Stomach (tissue), 9 donors: ENCODE measurements around the gene ANKRD40CL. TPM values are rescaled to one million over a fixed set of nuclear protein-coding genes. Genes with fewer than 3 reads are reported as not detected.

ENCODE experiments used
- DNase-seq, 2 donors: peaks; one replicate each; pipeline versions ENCODE4 v3.0.0 to v3.0.0-alpha.2; 2013 to 2019
- H3K27ac ChIP-seq, 5 donors: fragments of 200-600 bp in 4 of 5; sonication (generic) in 4 of 5; one replicate each; pipeline ENCODE4 v1.5.1; 2013 to 2019; ENCODE audit warnings: mild to moderate bottlenecking in 1 of 5, moderate library complexity in 1 of 5
- H3K27me3 ChIP-seq, 3 donors: fragments of 200-600 bp; sonication (generic); one replicate each; pipeline ENCODE4 v1.5.1; 2017 to 2019; ENCODE audit warnings: mixed run types in 1 of 3
- H3K36me3 ChIP-seq, 4 donors: fragments of 200-600 bp; sonication (generic); 1 replicate in 3 of 4; 2 replicates in 1 of 4; pipeline ENCODE4 v1.5.1; 2016 to 2019
- H3K4me1 ChIP-seq, 4 donors: fragments of 200-600 bp; sonication (generic); one replicate each; pipeline ENCODE4 v1.5.1; 2016 to 2019
- H3K4me3 ChIP-seq, 4 donors: fragments of 200-600 bp; sonication (generic) in 3 of 4; one replicate each; pipeline ENCODE4 v1.5.1; 2016 to 2019; ENCODE audit warnings: mild to moderate bottlenecking in 1 of 4
- H3K9me3 ChIP-seq, 4 donors: fragments of 200-600 bp; sonication (generic); one replicate each; pipeline ENCODE4 v1.5.1; 2016 to 2019
- EP300 ChIP-seq: sonication (generic); formaldehyde crosslinking; IDR thresholded peaks from one replicate; pipeline ENCODE4 v1.6.1; 2017; ENCODE audit warnings: antibody characterized with exemption
- POLR2A ChIP-seq, 4 donors: fragments of 450-650 bp; IDR thresholded peaks; one replicate each; pipeline ENCODE4 v1.6.1; 2016; ENCODE audit warnings: antibody characterized with exemption in 4 of 4, control low read depth in 2 of 4, mild to moderate bottlenecking in 1 of 4, moderate library complexity in 1 of 4
- POLR2AphosphoS5 ChIP-seq, 3 donors: sonication (generic); formaldehyde crosslinking; IDR thresholded peaks; one replicate each; pipeline ENCODE4 v1.6.1; 2016; ENCODE audit warnings: antibody characterized with exemption in 3 of 3
- whole genome bisulfite sequencing, 5 donors: extraction: QIAGEN DNeasy Blood & Tissue Kit in 3 of 5; methylation state at CpG; one replicate each; pipeline versions ENCODE4 v1.1.5 to v1.1.7; 2013 to 2018; 5-methylcytosine and 5-hydroxymethylcytosine counted together
- intact Hi-C: fragments of 100-400 bp; cut with DNase I; formaldehyde crosslinking; loops from one replicate; pipeline ENCODE4 v1.15.1; 2023; ENCODE audit warnings: low total_unique reads
- polyA plus RNA-seq, 3 donors: library from polyadenylated mRNA; stranded (reverse); fragments of 200-250 nt; gene quantifications; one replicate each; pipeline ENCODE4 v1.2.3, GENCODE V29; 2013
- total RNA-seq, 5 donors: library from RNA; depleted of rRNA; stranded (reverse); fragments of >200 nt; gene quantifications; one replicate each; pipeline versions ENCODE4 v1.1.0 to v1.2.3, GENCODE V29; 2014 to 2016
- TF ChIP-seq, protein P1 (sequence below), 7 experiments: fragments of 450-650 bp in 4 of 7; fragments of 200-600 bp in 3 of 7; sonication (generic) in 3 of 7; IDR thresholded peaks; one replicate each; pipeline ENCODE4 v1.5.1; 2016 to 2019; ENCODE audit warnings: antibody characterized with exemption in 7 of 7, control low read depth in 2 of 7, mild to moderate bottlenecking in 1 of 7
- donor health status: healthy with polysubstance abuse.
- donor health status: Bipolar disorder and iron deficiency.
- donor health status: healthy.

Gene ANKRD40CL
- total and polyA plus RNA-seq, 8 donors: 0.40 to 19.4 (median 2.8) TPM; not detected in 3

- no peaks in the 10 kb centered on the region for H3K36me3 ChIP-seq
- no peak for DNase-seq
- H3K27ac ChIP-seq: no peak overlapping the region
- intact Hi-C loops: no loop called here
- no peaks in the 10 kb centered on the region for H3K9me3 ChIP-seq
- H3K4me3 ChIP-seq: no peak overlapping the region
- no peaks in the 10 kb centered on the region for H3K27me3 ChIP-seq
- H3K4me1 ChIP-seq: peaks cover 0 to 15% (median 7%) of the 10 kb centered on the region in 4 donors
- 81 to 91% (median 84%) methylated on average over 8 of the region's 8 CpGs for WGBS, 5 donors
- TF ChIP-seq, protein P1, sequence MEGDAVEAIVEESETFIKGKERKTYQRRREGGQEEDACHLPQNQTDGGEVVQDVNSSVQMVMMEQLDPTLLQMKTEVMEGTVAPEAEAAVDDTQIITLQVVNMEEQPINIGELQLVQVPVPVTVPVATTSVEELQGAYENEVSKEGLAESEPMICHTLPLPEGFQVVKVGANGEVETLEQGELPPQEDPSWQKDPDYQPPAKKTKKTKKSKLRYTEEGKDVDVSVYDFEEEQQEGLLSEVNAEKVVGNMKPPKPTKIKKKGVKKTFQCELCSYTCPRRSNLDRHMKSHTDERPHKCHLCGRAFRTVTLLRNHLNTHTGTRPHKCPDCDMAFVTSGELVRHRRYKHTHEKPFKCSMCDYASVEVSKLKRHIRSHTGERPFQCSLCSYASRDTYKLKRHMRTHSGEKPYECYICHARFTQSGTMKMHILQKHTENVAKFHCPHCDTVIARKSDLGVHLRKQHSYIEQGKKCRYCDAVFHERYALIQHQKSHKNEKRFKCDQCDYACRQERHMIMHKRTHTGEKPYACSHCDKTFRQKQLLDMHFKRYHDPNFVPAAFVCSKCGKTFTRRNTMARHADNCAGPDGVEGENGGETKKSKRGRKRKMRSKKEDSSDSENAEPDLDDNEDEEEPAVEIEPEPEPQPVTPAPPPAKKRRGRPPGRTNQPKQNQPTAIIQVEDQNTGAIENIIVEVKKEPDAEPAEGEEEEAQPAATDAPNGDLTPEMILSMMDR (IDR thresholded peaks at IDR 0.05): no peak
- no peak for TF ChIP-seq EP300
- no peak for TF ChIP-seq POLR2AphosphoS5 (IDR thresholded peaks at IDR 0.05)
- TF ChIP-seq POLR2A (IDR thresholded peaks at IDR 0.05): no peak
Observed at GRCh38 chr17:50778471-50778870, 11.2 kb upstream of the ANKRD40CL start.

- 86 to 96% (median 91%) methylated on average over 3 of the region's 3 CpGs for WGBS, 5 donors
- no peak overlapping the region for H3K27ac ChIP-seq
- peaks cover 0 to 2% (median under 1%) of the 10 kb centered on the region in 4 donors for H3K4me1 ChIP-seq
- no peak for DNase-seq
- no peaks in the 10 kb centered on the region for H3K9me3 ChIP-seq
- no peaks in the 10 kb centered on the region for H3K36me3 ChIP-seq
- TF ChIP-seq POLR2AphosphoS5 (IDR thresholded peaks at IDR 0.05) (no peak), POLR2A (IDR thresholded peaks at IDR 0.05) (no peak), EP300 (no peak)
- TF ChIP-seq, protein P1 (IDR thresholded peaks at IDR 0.05): no peak
- no peak overlapping the region for H3K4me3 ChIP-seq
- intact Hi-C loops: no loop called here
- H3K27me3 ChIP-seq: no peaks in the 10 kb centered on the region
Observed at GRCh38 chr17:50775926-50776325, 8.6 kb upstream of the ANKRD40CL start.

DNA sequence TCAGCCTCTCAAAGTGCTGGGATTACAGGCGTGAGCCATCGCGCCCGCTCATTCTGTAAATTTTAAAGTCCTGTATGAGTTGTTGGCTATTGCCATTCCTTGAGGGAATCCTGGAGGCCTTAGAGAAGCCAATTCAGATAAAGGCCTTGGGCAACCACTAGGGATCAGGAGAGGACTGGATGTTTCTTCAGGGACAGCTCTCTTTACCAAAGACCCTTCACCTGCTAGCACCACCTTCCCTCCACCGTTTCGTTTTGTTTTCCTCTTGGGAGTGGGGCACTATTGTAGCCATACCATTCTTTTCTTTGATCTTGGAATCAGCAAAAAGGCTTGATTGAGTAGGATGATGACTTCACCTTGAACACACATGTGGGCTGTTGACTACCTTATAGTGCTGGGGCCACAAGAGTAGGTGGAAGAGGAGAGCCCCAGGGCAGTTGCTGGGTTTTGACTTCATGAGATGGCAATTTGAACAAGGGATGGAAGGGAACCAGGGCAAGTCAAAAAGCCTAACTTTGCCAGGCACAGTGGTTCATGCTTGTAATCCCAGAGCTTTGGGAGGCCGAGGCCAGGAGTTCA is 7.0 kb upstream of the ANKRD40CL start:
- TF ChIP-seq EP300 (no peak), POLR2AphosphoS5 (IDR thresholded peaks at IDR 0.05) (no peak), POLR2A (IDR thresholded peaks at IDR 0.05) (no peak)
- TF ChIP-seq, protein P1 (IDR thresholded peaks at IDR 0.05): no peak
- no peak overlapping the region for H3K27ac ChIP-seq
- no peaks in the 10 kb centered on the region for H3K36me3 ChIP-seq
- no peak overlapping the region for H3K4me3 ChIP-seq
- H3K27me3 ChIP-seq: no peaks in the 10 kb centered on the region
- DNase-seq: no peak
- H3K4me1 ChIP-seq: no peaks in the 10 kb centered on the region
- 84 to 87% (median 85%) methylated on average over 7 of the region's 7 CpGs for WGBS, 5 donors
- intact Hi-C loops: no loop called here
- H3K9me3 ChIP-seq: no peaks in the 10 kb centered on the region

- no peak for DNase-seq
- TF ChIP-seq POLR2A (IDR thresholded peaks at IDR 0.05): no peak
- TF ChIP-seq, protein P1 (IDR thresholded peaks at IDR 0.05): no peak
- no peak for TF ChIP-seq EP300
- no peak for TF ChIP-seq POLR2AphosphoS5 (IDR thresholded peaks at IDR 0.05)
- intact Hi-C loops: no loop called here
- no peaks in the 10 kb centered on the region for H3K36me3 ChIP-seq
- H3K27ac ChIP-seq: no peak overlapping the region
- no peaks in the 10 kb centered on the region for H3K27me3 ChIP-seq
- WGBS, 5 donors: 56 to 62% (median 60%) methylated on average over 15 of the region's 15 CpGs
- H3K4me3 ChIP-seq: no peak overlapping the region
- no peaks in the 10 kb centered on the region for H3K9me3 ChIP-seq
- H3K4me1 ChIP-seq: peaks cover 0 to 11% (median 6%) of the 10 kb centered on the region in 4 donors
Observed at GRCh38 chr17:50771991-50772785, 4.9 kb upstream of the ANKRD40CL start.
